Tibial nerve (tissue), 4 donors: ENCODE measurements around the gene TAS2R3. TPM values are rescaled to one million over a fixed set of nuclear protein-coding genes. Genes with fewer than 3 reads are reported as not detected.

Experiments
- small RNA-seq: library from RNA; depleted of rRNA; stranded (forward); fragments of <200 nt; gene quantifications from one replicate; pipeline ENCODE3, GENCODE V24; 2016
- total RNA-seq, 4 donors: library from RNA; depleted of rRNA; stranded (reverse); fragments of >200 nt; gene quantifications; one replicate each; pipeline ENCODE4 v1.1.0, GENCODE V29; 2016

TAS2R3 gene
- total RNA-seq, 4 donors from 2014 or later = 3.1 to 5.9 (median 4.4) TPM

Small RNAs within 50 kb of the gene (small RNA-seq; reads per million reads assigned to genes)
- not detected for gene RNU1-82P

Other genes starting within 250 kb of the TAS2R3 start
- gene AGK, start 212.7 kb upstream of the TAS2R3 start, total RNA-seq = 10 to 100 TPM; 16.4 to 45.9 (median 26.3) TPM
- gene DENND11, start 61.9 kb upstream of the TAS2R3 start, total RNA-seq = 10 to 100 TPM; 14.1 to 16.7 (median 15.5) TPM
- not detected for gene WEE2, start 55.7 kb upstream of the TAS2R3 start, total RNA-seq
- 10 to 100 TPM; 77.9 to 96.3 (median 87.0) TPM for gene SSBP1, start 25.7 kb upstream of the TAS2R3 start, total RNA-seq
- gene TAS2R4, start 12.6 kb downstream of the TAS2R3 start, total RNA-seq = 1 to 10 TPM; 1.5 to 7.3 (median 4.5) TPM
- gene TAS2R5, start 26.1 kb downstream of the TAS2R3 start, total RNA-seq = 1 to 10 TPM; 1.8 to 9.0 (median 5.2) TPM
- gene PRSS37, start 77.4 kb downstream of the TAS2R3 start, total RNA-seq = not detected
- under 1 TPM in 1 of 4 donors, not detected in 3; 0.59 TPM for gene OR9A4, start 152.3 kb downstream of the TAS2R3 start, total RNA-seq
- 10 to 100 TPM in 1 of 4 donors, 1 to 10 TPM in 3; 3.0 to 13.1 (median 3.7) TPM for gene CLEC5A, start 182.9 kb downstream of the TAS2R3 start, total RNA-seq
- not detected for gene TAS2R38, start 209.7 kb downstream of the TAS2R3 start, total RNA-seq
- under 1 TPM; 0.20 to 0.30 (median 0.21) TPM for gene MGAM, start 231.8 kb downstream of the TAS2R3 start, total RNA-seq